Lower leg skin (tissue), 4 donors: ENCODE measurements around the gene DDX55. TPM values are rescaled to one million over a fixed set of nuclear protein-coding genes. Genes with fewer than 3 reads are reported as not detected.
"Not testable (repeated sequence)": the region's sequence is repeated elsewhere in the genome, so short reads cannot be mapped to it uniquely, and the experiment has no call there.

ENCODE experiments used
- DNase-seq, 2 donors: peaks; one replicate each; pipeline ENCODE4 v3.0.0-alpha.2; 2019; ENCODE audit warnings: low spot score in 2 of 2
- H3K4me3 ChIP-seq: fragments of 200-600 bp; sonication (generic); 2 replicates; pipeline ENCODE4 v1.5.1; 2017; ENCODE audit warnings: mild to moderate bottlenecking, low read depth; ENCODE audit not compliant: poor library complexity, severe bottlenecking
- CTCF ChIP-seq, 3 donors: fragments of 450-650 bp; IDR thresholded peaks; one replicate each; pipeline ENCODE4 v1.5.1; 2016; ENCODE audit warnings: antibody characterized with exemption in 3 of 3, mild to moderate bottlenecking in 3 of 3, moderate library complexity in 2 of 3
- POLR2A ChIP-seq, 2 donors: fragments of 450-650 bp; IDR thresholded peaks; one replicate each; pipeline ENCODE4 v1.6.1; 2016 to 2017; ENCODE audit warnings: antibody characterized with exemption in 2 of 2, mild to moderate bottlenecking in 1 of 2, moderate library complexity in 1 of 2
- WGBS, 2 donors: methylation state at CpG; one replicate each; pipeline ENCODE4 v1.1.5; 2018; 5-methylcytosine and 5-hydroxymethylcytosine counted together
- intact Hi-C: fragments of 100-400 bp; cut with DNase I; formaldehyde crosslinking; loops from one replicate; pipeline ENCODE4 v1.15.0; 2023; ENCODE audit warnings: low total_unique reads
- total RNA-seq, 4 donors: library from RNA; depleted of rRNA; stranded (reverse); fragments of >200 nt; gene quantifications; one replicate each; pipeline ENCODE4 v1.1.0, GENCODE V29; 2016

DDX55 gene
- total RNA-seq, 4 donors from 2014 or later, result 15.7 to 67.6 (median 21.0) TPM

GRCh38 chr12:123573870-123574269, 28.0 kb upstream of the DDX55 start:
- WGBS, 2 donors, result 34 to 38% methylated on average over 4 of the region's 4 CpGs
- no peak for TF ChIP-seq CTCF (IDR thresholded peaks at IDR 0.05)
- no peak for TF ChIP-seq POLR2A (IDR thresholded peaks at IDR 0.05)
- H3K4me3 ChIP-seq, result no peak overlapping the region
- no peak for DNase-seq
- intact Hi-C loops, result no loop called here

- 64 to 75% methylated on average over 1 of the region's 1 CpG for WGBS, 2 donors
These were observed 25.3 kb upstream of the DDX55 start for GRCh38 chr12:123576611-123577010.

GRCh38 chr12:123578243-123578642, 23.7 kb upstream of the DDX55 start:
- TF ChIP-seq CTCF (IDR thresholded peaks at IDR 0.05), result no peak
- no peak for TF ChIP-seq POLR2A (IDR thresholded peaks at IDR 0.05)
- intact Hi-C loops, result no loop called here
- H3K4me3 ChIP-seq, result no peak overlapping the region
- DNase-seq, result no peak
- 86% methylated on average over 3 of the region's 3 CpGs for WGBS, 2 donors

More at GRCh38 chr12:123576611-123577010, 25.3 kb upstream of the DDX55 start:
- intact Hi-C loops, result no loop called here
- no peak for TF ChIP-seq CTCF (IDR thresholded peaks at IDR 0.05)
- TF ChIP-seq POLR2A (IDR thresholded peaks at IDR 0.05), result no peak
- H3K4me3 ChIP-seq, result no peak overlapping the region
- DNase-seq, result no peak

GRCh38 chr12:123578829-123579228, 23.1 kb upstream of the DDX55 start:
- intact Hi-C loops, DNase-seq, H3K4me3 ChIP-seq: not testable (repeated sequence)
- WGBS, 2 donors, result 95 to 98% methylated on average over 4 of the region's 4 CpGs

GRCh38 chr12:123580772-123581171, 21.1 kb upstream of the DDX55 start:
- H3K4me3 ChIP-seq, result no peak overlapping the region
- intact Hi-C loops, result no loop called here
- no peak for TF ChIP-seq POLR2A (IDR thresholded peaks at IDR 0.05)
- TF ChIP-seq CTCF (IDR thresholded peaks at IDR 0.05), result no peak
- 93 to 95% methylated on average over 4 of the region's 4 CpGs for WGBS, 2 donors
- DNase-seq, result no peak

- WGBS, 2 donors, result 67 to 80% methylated on average over 8 of the region's 8 CpGs
- H3K4me3 ChIP-seq, result no peak overlapping the region
- intact Hi-C loops, result no loop called here
- DNase-seq, result no peak
- TF ChIP-seq CTCF (IDR thresholded peaks at IDR 0.05) (no peak), POLR2A (IDR thresholded peaks at IDR 0.05) (no peak)
These were observed 10.0 kb upstream of the DDX55 start for GRCh38 chr12:123591702-123592481.
